Mesenchymal stem cell (in vitro differentiated cells and primary cell): ENCODE measurements around the gene STAMBP.

Experiments
- DNase-seq: peaks from one replicate; pipeline ENCODE4 v3.0.0-alpha.2; 2013
- H2AFZ ChIP-seq: one replicate; pipeline ENCODE4 v1.6.1; 2013; ENCODE audit warnings: low read depth, mild to moderate bottlenecking, control low read depth, inconsistent platforms, low read length, moderate library complexity
- H2AK5ac ChIP-seq: 2 replicates; pipeline ENCODE4 v1.6.1; 2013; ENCODE audit warnings: low read length, moderate library complexity, mild to moderate bottlenecking, inconsistent platforms; ENCODE audit not compliant: severe bottlenecking
- H2BK120ac ChIP-seq: one replicate; pipeline ENCODE4 v1.6.1; 2013; ENCODE audit warnings: low read depth, mild to moderate bottlenecking, inconsistent platforms, low read length, moderate library complexity
- H2BK12ac ChIP-seq, 2 experiments: one replicate each; pipeline ENCODE4 v1.6.1; 2013; ENCODE audit warnings: inconsistent platforms in 2 of 2, low read length in 2 of 2, mild to moderate bottlenecking in 2 of 2, moderate library complexity in 2 of 2, control low read depth in 1 of 2
- H2BK15ac ChIP-seq: one replicate; pipeline ENCODE4 v1.6.1; 2013; ENCODE audit warnings: mild to moderate bottlenecking, low read depth, inconsistent platforms; ENCODE audit not compliant: poor library complexity, severe bottlenecking
- H2BK5ac ChIP-seq: 2 replicates; pipeline ENCODE4 v1.6.1; 2013; ENCODE audit warnings: low read depth, mild to moderate bottlenecking, low read length, control low read depth, inconsistent platforms; ENCODE audit not compliant: poor library complexity, severe bottlenecking
- H3K14ac ChIP-seq, 2 experiments: one replicate each; pipeline ENCODE4 v1.6.1; 2013; ENCODE audit warnings: inconsistent platforms in 2 of 2, low read length in 2 of 2, control low read depth in 1 of 2, mild to moderate bottlenecking in 1 of 2, moderate library complexity in 1 of 2
- H3K18ac ChIP-seq, 2 experiments: one replicate each; pipeline ENCODE4 v1.6.1; 2013; ENCODE audit warnings: inconsistent platforms in 2 of 2, low read length in 2 of 2, control low read depth in 1 of 2, low read depth in 1 of 2, mild to moderate bottlenecking in 1 of 2
- H3K23ac ChIP-seq, 2 experiments: one replicate each; pipeline ENCODE4 v1.6.1; 2013; ENCODE audit warnings: inconsistent platforms in 2 of 2, low read length in 2 of 2, mild to moderate bottlenecking in 2 of 2, moderate library complexity in 2 of 2, control low read depth in 1 of 2
- H3K27ac ChIP-seq: 2 replicates; pipeline ENCODE4 v1.5.1; 2013; ENCODE audit warnings: mild to moderate bottlenecking, moderate library complexity, low read length, control low read depth, inconsistent platforms; ENCODE audit not compliant: poor library complexity, severe bottlenecking
- H3K27me3 ChIP-seq, 2 experiments: 2 replicates each; pipeline versions ENCODE4 v1.6.1 to v1.7.0; 2013; ENCODE audit warnings: low read length in 2 of 2, mild to moderate bottlenecking in 2 of 2, moderate library complexity in 2 of 2, control low read depth in 1 of 2, inconsistent platforms in 1 of 2; ENCODE audit not compliant: control insufficient read depth in 1 of 2, insufficient read depth in 1 of 2
- H3K36me3 ChIP-seq, 2 experiments: 2 replicates each; pipeline versions ENCODE4 v1.6.1 to v1.7.0; 2013; ENCODE audit warnings: low read length in 2 of 2, control low read depth in 1 of 2, inconsistent platforms in 1 of 2, low read depth in 1 of 2, mild to moderate bottlenecking in 1 of 2; ENCODE audit not compliant: insufficient read depth in 2 of 2, control insufficient read depth in 1 of 2
- H3K4ac ChIP-seq, 2 experiments: one replicate each; pipeline ENCODE4 v1.6.1; 2013; ENCODE audit warnings: inconsistent platforms in 2 of 2, low read length in 2 of 2, mild to moderate bottlenecking in 2 of 2, moderate library complexity in 2 of 2, control low read depth in 1 of 2, low read depth in 1 of 2
- H3K4me1 ChIP-seq: 2 replicates; pipeline ENCODE4 v1.6.1; 2013; ENCODE audit warnings: low read depth, low read length, control low read depth; ENCODE audit not compliant: control insufficient read depth, insufficient read depth
- H3K4me2 ChIP-seq: 2 replicates; pipeline ENCODE4 v1.6.1; 2013; ENCODE audit warnings: low read length, mild to moderate bottlenecking, inconsistent platforms; ENCODE audit not compliant: poor library complexity, severe bottlenecking
- H3K4me3 ChIP-seq, 2 experiments: 2 replicates each; pipeline versions ENCODE4 v1.5.1 to v1.7.0; 2013; ENCODE audit warnings: low read length in 2 of 2, mild to moderate bottlenecking in 2 of 2, control low read depth in 1 of 2, low read depth in 1 of 2; ENCODE audit not compliant: insufficient read depth in 1 of 2
- H3K79me1 ChIP-seq: replicated peaks from 2 replicates; pipeline ENCODE4 v1.6.1; 2013; ENCODE audit warnings: mild to moderate bottlenecking, control low read depth, low read length, inconsistent platforms; ENCODE audit not compliant: poor library complexity, severe bottlenecking
- H3K9ac ChIP-seq: 2 replicates; pipeline ENCODE4 v1.7.0; 2013; ENCODE audit warnings: mild to moderate bottlenecking, low read length, moderate library complexity
- H3K9me3 ChIP-seq: 2 replicates; pipeline ENCODE4 v1.7.0; 2013; ENCODE audit warnings: mild to moderate bottlenecking, low read length; ENCODE audit not compliant: control insufficient read depth
- H4K8ac ChIP-seq: one replicate; pipeline ENCODE4 v1.6.1; 2013; ENCODE audit warnings: inconsistent platforms, mild to moderate bottlenecking, low read length, moderate library complexity
- H4K91ac ChIP-seq: one replicate; pipeline ENCODE4 v1.6.1; 2013; ENCODE audit warnings: mild to moderate bottlenecking, low read length, inconsistent platforms
- WGBS: methylation state at CpG from one replicate; pipeline ENCODE4 v1.1.7; 2013; ENCODE audit warnings: mixed read lengths; 5-methylcytosine and 5-hydroxymethylcytosine counted together

Gene STAMBP

DNA sequence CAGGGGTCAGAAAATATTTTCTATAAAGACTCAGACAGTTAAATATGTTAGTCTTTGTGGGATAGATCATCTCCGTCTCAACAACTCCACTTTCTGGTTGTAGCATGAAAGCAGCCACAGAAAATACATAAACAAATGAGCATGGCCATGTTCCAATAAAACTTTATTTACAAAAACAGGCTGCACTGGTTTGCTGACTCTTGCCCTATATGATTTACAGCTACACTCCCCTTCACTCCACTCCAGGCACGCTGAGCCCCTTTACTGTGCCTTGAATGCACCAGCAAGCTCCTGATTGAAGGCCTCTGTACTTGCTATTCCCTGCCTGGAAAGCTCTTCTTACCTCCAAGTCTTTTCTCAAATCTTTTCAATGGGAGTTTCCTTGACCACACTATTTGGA is 5.8 kb upstream of the STAMBP start:
- Histone ChIP-seq H4K8ac (no peak overlapping the region), H3K4ac (no peak overlapping the region), H2BK12ac (no peak overlapping the region), H3K23ac (no peak overlapping the region), H2BK5ac (no peak overlapping the region), H3K4me2 (no peak overlapping the region), H3K14ac (no peak overlapping the region), H2BK120ac (no peak overlapping the region), H4K91ac (no peak overlapping the region), H3K27me3 (peaks cover 13 to 56% of the 10 kb centered on the region in 2 experiments), H3K36me3 (no peaks in the 10 kb centered on the region), H3K18ac (no peak overlapping the region), H3K9ac (no peak overlapping the region), H2AFZ (no peak overlapping the region), H2BK15ac (no peak overlapping the region), H3K79me1 (no peaks in the 10 kb centered on the region), H2AK5ac (no peak overlapping the region), H3K9me3 (no peaks in the 10 kb centered on the region), H3K4me3 (no peak overlapping the region), H3K4me1 (peaks cover 2% of the 10 kb centered on the region), H3K27ac (no peak overlapping the region)
- 57% methylated on average over 2 of the region's 2 CpGs for WGBS
- no peak for DNase-seq

GRCh38 chr2:73823416-73823815 is 5.3 kb upstream of the STAMBP start:
- Histone ChIP-seq H2BK12ac (no peak overlapping the region), H3K27ac (no peak overlapping the region), H3K9me3 (no peaks in the 10 kb centered on the region), H3K14ac (no peak overlapping the region), H4K91ac (no peak overlapping the region), H3K36me3 (no peaks in the 10 kb centered on the region), H3K23ac (no peak overlapping the region), H3K4ac (no peak overlapping the region), H3K4me3 (no peak overlapping the region), H3K9ac (no peak overlapping the region), H2BK15ac (no peak overlapping the region), H2BK120ac (no peak overlapping the region), H2AK5ac (no peak overlapping the region), H4K8ac (no peak overlapping the region), H3K4me1 (no peaks in the 10 kb centered on the region), H3K27me3 (peaks cover 13 to 56% of the 10 kb centered on the region in 2 experiments), H2AFZ (no peak overlapping the region), H3K4me2 (no peak overlapping the region), H3K79me1 (no peaks in the 10 kb centered on the region), H2BK5ac (no peak overlapping the region), H3K18ac (no peak overlapping the region)
- DNase-seq: no peak
- 63% methylated on average over 1 of the region's 2 CpGs for WGBS

GRCh38 chr2:73823916-73824523 is 4.7 kb upstream of the STAMBP start:
- no peak overlapping the region for H2BK12ac ChIP-seq
- H3K4me3 ChIP-seq: no peak overlapping the region
- no peak overlapping the region for H3K4me2 ChIP-seq
- H2BK15ac ChIP-seq: no peak overlapping the region
- H4K8ac ChIP-seq: no peak overlapping the region
- no peaks in the 10 kb centered on the region for H3K79me1 ChIP-seq
- no peak overlapping the region for H3K18ac ChIP-seq
- peaks cover 13 to 51% of the 10 kb centered on the region in 2 experiments for H3K27me3 ChIP-seq
- no peak overlapping the region for H2BK5ac ChIP-seq
- no peak overlapping the region for H2BK120ac ChIP-seq
- no peak overlapping the region for H3K23ac ChIP-seq
- H3K27ac ChIP-seq: no peak overlapping the region
- H3K36me3 ChIP-seq: no peaks in the 10 kb centered on the region
- H4K91ac ChIP-seq: no peak overlapping the region
- H3K14ac ChIP-seq: no peak overlapping the region
- WGBS: 30% methylated on average over 3 of the region's 3 CpGs
- H2AK5ac ChIP-seq: no peak overlapping the region
- H2AFZ ChIP-seq: no peak overlapping the region
- H3K4ac ChIP-seq: no peak overlapping the region
- no peak overlapping the region for H3K9ac ChIP-seq
- no peaks in the 10 kb centered on the region for H3K9me3 ChIP-seq
- DNase-seq: peak; percentile 82
- no peaks in the 10 kb centered on the region for H3K4me1 ChIP-seq

GRCh38 chr2:73825408-73825807 is 3.4 kb upstream of the STAMBP start:
- Histone ChIP-seq H3K4me2 (no peak overlapping the region), H2BK5ac (no peak overlapping the region), H3K27me3 (peaks cover 13 to 46% of the 10 kb centered on the region in 2 experiments), H3K4ac (no peak overlapping the region), H4K91ac (no peak overlapping the region), H3K9me3 (no peaks in the 10 kb centered on the region), H3K14ac (no peak overlapping the region), H3K27ac (no peak overlapping the region), H3K23ac (no peak overlapping the region), H2BK120ac (no peak overlapping the region), H2BK12ac (no peak overlapping the region), H3K4me3 (no peak overlapping the region), H2AK5ac (no peak overlapping the region), H3K4me1 (no peaks in the 10 kb centered on the region), H3K79me1 (no peaks in the 10 kb centered on the region), H2AFZ (no peak overlapping the region), H2BK15ac (no peak overlapping the region), H4K8ac (no peak overlapping the region), H3K36me3 (no peaks in the 10 kb centered on the region), H3K18ac (no peak overlapping the region), H3K9ac (no peak overlapping the region)
- DNase-seq: peak; percentile 22
- WGBS: 75% methylated on average over 4 of the region's 4 CpGs
